T47D (cell line): ENCODE measurements around the gene PLCH1.
A peak's percentile ranks its signal among the peaks of the same experiment; 100 is the strongest.
"Not testable (repeated sequence)": the region's sequence is repeated elsewhere in the genome, so short reads cannot be mapped to it uniquely, and the experiment has no call there.

Experiments used
- DNase-seq, 2 experiments: peaks; one replicate each; pipeline versions ENCODE4 v3.0.0 to v3.0.0-alpha.2; 2011 to 2012; ENCODE audit warnings: low read depth in 1 of 2, low spot score in 1 of 2
- JUND ChIP-seq: IDR thresholded peaks from 2 replicates; pipeline ENCODE4 v1.6.1; 2012; ENCODE audit warnings: low read depth
- in situ Hi-C: cut with HindIII; loops from 2 replicates; pipeline ENCODE4 v1.10.0; 2016; ENCODE audit warnings: low sequenced_read_pairs, low pct_unique_long_range_greater_than_20kb

The PLCH1 gene

GRCh38 chr3:155619118-155619915, 125.6 kb downstream of the PLCH1 start:
- no peak for TF ChIP-seq JUND
- DNase-seq = no peak
- in situ Hi-C loops = no loop called here

DNA sequence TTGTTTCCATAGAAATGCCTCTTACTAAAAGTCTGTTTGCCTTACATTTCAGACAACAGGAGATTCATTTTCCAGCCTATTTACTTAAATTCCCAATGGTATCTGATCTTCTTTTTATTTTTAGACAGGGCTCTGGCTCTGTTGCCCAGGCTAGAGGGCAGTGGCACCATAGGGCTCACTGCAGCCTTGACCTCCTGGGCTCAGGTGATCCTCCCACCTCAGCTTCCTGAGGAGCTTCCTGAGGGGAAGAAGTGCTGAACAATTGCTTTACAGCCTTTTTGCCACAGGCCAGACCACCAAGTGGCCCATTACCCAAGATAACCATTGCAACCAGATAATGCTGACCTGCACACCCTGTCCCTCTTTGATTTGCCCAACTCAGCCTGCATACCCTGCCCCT, 126.3 kb downstream of the PLCH1 start:
- DNase-seq = no peak
- in situ Hi-C loops = no loop called here
- no peak for TF ChIP-seq JUND

DNA sequence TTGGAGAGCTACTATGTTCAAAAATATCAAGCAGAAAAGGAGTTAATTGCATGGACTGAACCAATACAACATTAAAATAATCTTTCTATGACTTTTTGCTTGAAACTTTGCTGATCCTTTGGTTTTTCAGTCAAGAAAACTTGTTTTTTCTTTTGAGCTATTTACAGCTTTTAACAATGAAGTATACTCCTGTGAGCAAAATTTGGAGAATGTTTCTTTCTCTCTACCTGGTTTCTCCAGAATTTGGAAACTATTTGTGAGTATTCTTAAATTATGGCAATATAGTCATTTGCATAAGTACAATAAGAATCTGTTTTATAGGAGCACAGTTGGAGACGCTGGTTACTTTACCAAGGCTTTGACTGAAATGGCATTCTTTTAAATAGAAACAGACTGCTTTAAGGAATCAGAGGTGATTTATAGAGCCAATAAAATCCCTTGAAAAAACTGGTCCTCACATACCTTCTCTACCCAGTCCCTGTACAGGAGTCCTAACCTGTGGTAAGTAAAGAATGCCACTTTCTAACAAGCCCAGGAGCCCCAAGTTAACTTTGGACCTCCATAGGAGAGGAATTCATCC, 127.4 kb downstream of the PLCH1 start:
- in situ Hi-C loops = no loop called here
- no peak for DNase-seq
- TF ChIP-seq JUND = no peak

DNA sequence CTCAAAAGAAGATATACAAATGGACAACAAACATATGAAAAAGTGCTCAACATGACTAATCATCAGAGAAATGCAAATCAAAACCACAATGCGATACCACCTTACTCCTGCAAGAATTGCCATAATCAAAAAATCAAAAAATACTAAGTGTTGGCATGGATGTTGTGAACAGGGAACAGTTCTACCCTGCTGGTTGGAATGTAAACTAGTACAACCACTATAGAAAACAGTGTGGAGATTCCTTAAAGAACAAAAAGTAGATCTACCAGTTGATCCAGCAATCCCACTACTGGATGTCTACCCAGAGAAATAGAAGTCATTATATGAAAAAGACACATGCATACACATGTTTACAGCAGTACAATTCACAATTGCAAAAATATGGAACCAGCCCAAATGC, 129.7 kb downstream of the PLCH1 start:
- in situ Hi-C loops = not testable (repeated sequence)
- DNase-seq = peak in 1 of 2 experiments; percentile 52

DNA sequence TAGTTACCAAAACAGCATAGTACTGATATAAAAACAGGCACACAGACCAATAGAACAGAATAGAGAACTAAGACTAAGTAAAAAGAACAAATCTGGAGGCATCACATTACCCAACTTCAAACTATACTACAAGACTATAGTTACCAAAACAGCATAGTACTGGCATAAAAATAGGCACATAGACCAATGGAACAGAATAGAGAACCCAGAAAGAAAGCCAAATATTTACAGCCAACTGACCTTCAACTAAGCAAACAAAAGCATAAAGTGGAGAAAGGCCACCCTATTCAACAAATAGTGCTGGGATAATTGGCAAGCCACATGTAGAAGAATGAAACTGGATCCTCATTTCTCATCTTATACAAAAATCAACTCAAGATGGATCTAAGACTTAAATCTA, 130.5 kb downstream of the PLCH1 start:
- in situ Hi-C loops = not testable (repeated sequence)
- DNase-seq = peak in 1 of 2 experiments; percentile 41

- no peak for TF ChIP-seq JUND
- DNase-seq = no peak
- in situ Hi-C loops = no loop called here
Observed at GRCh38 chr3:155611456-155611855, 133.4 kb downstream of the PLCH1 start.

DNA sequence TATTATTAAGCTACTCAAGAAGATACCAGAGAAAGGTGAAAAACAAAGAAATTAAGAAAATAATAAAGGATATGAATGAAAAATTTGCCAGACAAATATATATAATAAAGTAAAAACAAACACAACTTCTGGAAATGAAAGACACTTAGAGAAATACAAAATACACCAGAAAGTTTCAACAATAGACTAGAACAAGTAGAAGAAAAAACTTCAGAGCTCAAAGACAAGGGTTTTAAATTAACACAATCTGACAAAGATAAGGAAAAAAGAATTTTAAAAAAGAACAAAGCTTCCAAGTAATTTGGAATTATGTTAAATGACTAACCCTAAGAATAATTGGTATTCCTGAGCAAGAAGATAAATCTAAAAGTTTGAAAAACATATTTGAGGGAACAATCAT, 135.3 kb downstream of the PLCH1 start:
- no peak for DNase-seq
- in situ Hi-C loops = no loop called here
- no peak for TF ChIP-seq JUND

GRCh38 chr3:155608228-155608920, 136.5 kb downstream of the PLCH1 start:
- in situ Hi-C loops = no loop called here
- no peak for TF ChIP-seq JUND
- DNase-seq = no peak

DNA sequence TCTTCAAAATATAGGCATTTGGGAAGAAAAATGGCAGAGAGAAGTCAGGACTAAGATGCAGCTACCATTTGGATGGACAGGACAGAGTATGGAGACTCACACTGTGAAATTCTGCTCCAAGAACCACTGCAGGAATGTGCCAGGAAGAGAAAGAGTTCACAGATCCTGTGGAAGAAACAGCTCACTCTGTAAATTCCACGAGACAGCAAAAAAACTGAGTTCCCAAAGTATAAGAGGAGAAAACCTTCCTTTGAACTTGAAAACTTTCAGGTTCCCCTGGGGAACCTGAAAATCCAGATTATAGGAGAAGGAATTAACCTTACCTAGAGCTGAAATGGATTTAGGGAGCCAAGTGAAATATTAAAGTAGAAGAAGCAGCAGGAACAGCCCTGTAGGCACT, 137.1 kb downstream of the PLCH1 start:
- DNase-seq = peak in 1 of 2 experiments; percentile 22
- in situ Hi-C loops = no loop called here
- TF ChIP-seq JUND = no peak

- DNase-seq = no peak
- in situ Hi-C loops = no loop called here
- TF ChIP-seq JUND = no peak
Observed at GRCh38 chr3:155605571-155605970, 139.3 kb downstream of the PLCH1 start.

DNA sequence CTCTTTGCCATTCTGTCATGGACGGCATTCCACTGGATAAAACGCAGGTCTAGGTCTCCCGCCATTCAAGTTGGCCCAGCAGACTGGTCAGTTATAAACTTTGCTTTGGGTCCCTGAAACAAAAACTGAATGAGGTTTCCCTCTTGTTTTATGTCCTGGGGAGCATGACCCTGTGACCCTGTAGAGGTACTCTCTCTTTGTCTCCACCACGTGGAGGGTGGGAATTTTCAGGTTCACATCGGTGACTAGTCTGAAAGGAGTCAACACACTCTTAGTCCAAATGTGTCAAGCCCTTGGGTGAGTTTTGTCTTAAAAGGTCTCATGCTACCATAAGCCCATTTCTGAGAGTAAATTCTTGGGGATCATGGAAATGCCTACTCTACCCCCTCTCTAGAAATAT, 139.9 kb downstream of the PLCH1 start:
- in situ Hi-C loops = no loop called here
- no peak for DNase-seq
- no peak for TF ChIP-seq JUND

GRCh38 chr3:155604126-155604525, 140.7 kb downstream of the PLCH1 start:
- TF ChIP-seq JUND = no peak
- DNase-seq = no peak
- in situ Hi-C loops = no loop called here

GRCh38 chr3:155603302-155603701, 141.6 kb downstream of the PLCH1 start:
- in situ Hi-C loops = no loop called here
- no peak for TF ChIP-seq JUND

More at GRCh38 chr3:155603302-155603701, 141.6 kb downstream of the PLCH1 start:
- DNase-seq = no peak
